Ovary (tissue), 9 donors: ENCODE results near the gene SH3PXD2A. TPM values are rescaled to one million over a fixed set of nuclear protein-coding genes. Genes with fewer than 3 reads are reported as not detected.
"Not testable (repeated sequence)": the region's sequence is repeated elsewhere in the genome, so short reads cannot be mapped to it uniquely, and the experiment has no call there.

Experiments used
- DNase-seq, 5 donors: peaks; one replicate each; pipeline ENCODE4 v3.0.0-alpha.2; 2019 to 2020
- H3K27ac ChIP-seq, 2 donors: fragments of 200-600 bp; one replicate each; pipeline versions ENCODE4 v1.5.1 to v1.8.0; 2019 to 2022
- H3K27me3 ChIP-seq: fragments of 200-600 bp; one replicate; pipeline ENCODE4 v1.8.0; 2022
- H3K36me3 ChIP-seq: fragments of 200-600 bp; sonication (generic); one replicate; pipeline ENCODE4 v1.5.1; 2019
- H3K4me1 ChIP-seq: one replicate; pipeline ENCODE4 v1.8.1; 2013; ENCODE audit warnings: mild to moderate bottlenecking, moderate library complexity; ENCODE audit not compliant: insufficient read depth
- H3K4me3 ChIP-seq: fragments of 200-600 bp; sonication (generic); one replicate; pipeline ENCODE4 v1.5.1; 2017
- H3K9me3 ChIP-seq, 2 donors: fragments of 200-600 bp in 1 of 2; sonication (generic) in 1 of 2; one replicate each; pipeline versions ENCODE4 v1.5.1 to v1.8.1; 2013 to 2019; ENCODE audit warnings: mild to moderate bottlenecking in 1 of 2, moderate library complexity in 1 of 2
- EP300 ChIP-seq: sonication (generic); formaldehyde crosslinking; IDR thresholded peaks from one replicate; pipeline ENCODE4 v1.6.1; 2017; ENCODE audit warnings: antibody characterized with exemption
- POLR2A ChIP-seq: fragments of 450-650 bp; IDR thresholded peaks from one replicate; pipeline ENCODE4 v1.6.1; 2017; ENCODE audit warnings: antibody characterized with exemption, mild to moderate bottlenecking, moderate library complexity
- WGBS, 3 donors: extraction: QIAGEN DNeasy Blood & Tissue Kit in 1 of 3; methylation state at CpG; one replicate each; pipeline versions ENCODE4 v1.1.5 to v1.1.7; 2013 to 2017; 5-methylcytosine and 5-hydroxymethylcytosine counted together
- intact Hi-C, 4 donors: fragments of 100-400 bp; cut with DNase I; formaldehyde crosslinking; loops; one replicate each; pipeline versions ENCODE4 v1.11.0 to v1.15.1; 2022 to 2023
- polyA plus RNA-seq, 2 donors: library from polyadenylated mRNA; stranded (reverse); fragments of 200-250 nt in 1 of 2; fragments of 350-450 nt in 1 of 2; fragmentation: Illumina TruSeq in 1 of 2; extraction: RNeasy Lipid Tissue Mini Kit (QIAGEN cat#74804) in 1 of 2; gene quantifications; one replicate each; pipeline ENCODE4 v1.2.3, GENCODE V29; 2013 to 2014
- total RNA-seq, 7 donors: library from RNA; depleted of rRNA in 2 of 7; stranded (reverse); fragments of >200 nt in 2 of 7; fragmentation: NEBNext Ultra II Directional in 3 of 7; extraction: Animal tissue kit (Norgen Biotek cat#: 25700) in 3 of 7; gene quantifications; one replicate each; pipeline versions ENCODE4 v1.1.0 to v1.2.4, GENCODE V29; 2016 to 2023
- TF ChIP-seq, protein P1 (sequence below), 3 donors: fragments of 450-650 bp in 2 of 3; fragments of 200-600 bp in 1 of 3; IDR thresholded peaks; one replicate each; pipeline versions ENCODE4 v1.5.1 to v1.8.0; 2016 to 2022; ENCODE audit warnings: antibody characterized with exemption in 3 of 3, mild to moderate bottlenecking in 1 of 3
- donor health status: DM: no; HTN: no; CAD: no; lungs with moderate emphysema.
- donor health status: DM: no; HTN: no; CAD: no.
- donor health status: Bipolar disorder and iron deficiency.
- donor health status: DM: yes; HTN: yes; CAD: no.
- donor health status: DM: no; HTN: no; CAD: no.
- donor health status: DM: yes; HTN: yes; CAD: no.

The SH3PXD2A gene
- total and polyA plus RNA-seq, 9 donors = 15.3 to 82.9 (median 52.2) TPM

DNA sequence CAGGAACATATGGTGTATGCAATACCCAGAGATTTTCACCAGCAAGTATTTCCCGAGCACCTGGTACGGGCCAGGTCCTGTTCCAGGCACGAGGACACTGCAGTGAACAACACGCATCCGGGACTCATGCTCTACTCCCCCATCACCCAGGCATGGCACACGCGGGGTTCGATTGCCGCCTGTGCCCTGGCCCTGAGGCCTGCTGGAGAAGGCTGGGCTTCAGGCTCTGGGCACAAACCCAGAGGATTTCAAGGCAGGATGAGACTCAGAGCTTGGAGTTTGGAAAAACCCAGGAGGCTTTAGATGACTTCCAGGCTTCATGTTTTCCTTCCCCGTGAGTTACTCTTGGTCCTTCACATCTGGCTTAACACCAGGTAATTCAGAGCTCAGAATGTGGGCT is 218.4 kb downstream of the SH3PXD2A start:
- Histone ChIP-seq H3K4me3 (no peak overlapping the region), H3K36me3 (no peaks in the 10 kb centered on the region), H3K4me1 (peaks cover 35% of the 10 kb centered on the region), H3K27me3 (no peaks in the 10 kb centered on the region), H3K9me3 (no peaks in the 10 kb centered on the region), H3K27ac (peak overlapping the region; percentile 39 to 82)
- intact Hi-C loops = no loop called here
- 31 to 50% (median 41%) methylated on average over 10 of the region's 10 CpGs for WGBS, 3 donors
- TF ChIP-seq POLR2A (no peak), EP300 (no peak)
- TF ChIP-seq, protein P1, sequence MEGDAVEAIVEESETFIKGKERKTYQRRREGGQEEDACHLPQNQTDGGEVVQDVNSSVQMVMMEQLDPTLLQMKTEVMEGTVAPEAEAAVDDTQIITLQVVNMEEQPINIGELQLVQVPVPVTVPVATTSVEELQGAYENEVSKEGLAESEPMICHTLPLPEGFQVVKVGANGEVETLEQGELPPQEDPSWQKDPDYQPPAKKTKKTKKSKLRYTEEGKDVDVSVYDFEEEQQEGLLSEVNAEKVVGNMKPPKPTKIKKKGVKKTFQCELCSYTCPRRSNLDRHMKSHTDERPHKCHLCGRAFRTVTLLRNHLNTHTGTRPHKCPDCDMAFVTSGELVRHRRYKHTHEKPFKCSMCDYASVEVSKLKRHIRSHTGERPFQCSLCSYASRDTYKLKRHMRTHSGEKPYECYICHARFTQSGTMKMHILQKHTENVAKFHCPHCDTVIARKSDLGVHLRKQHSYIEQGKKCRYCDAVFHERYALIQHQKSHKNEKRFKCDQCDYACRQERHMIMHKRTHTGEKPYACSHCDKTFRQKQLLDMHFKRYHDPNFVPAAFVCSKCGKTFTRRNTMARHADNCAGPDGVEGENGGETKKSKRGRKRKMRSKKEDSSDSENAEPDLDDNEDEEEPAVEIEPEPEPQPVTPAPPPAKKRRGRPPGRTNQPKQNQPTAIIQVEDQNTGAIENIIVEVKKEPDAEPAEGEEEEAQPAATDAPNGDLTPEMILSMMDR (IDR thresholded peaks at IDR 0.05) = no peak
- DNase-seq = no peak

DNA sequence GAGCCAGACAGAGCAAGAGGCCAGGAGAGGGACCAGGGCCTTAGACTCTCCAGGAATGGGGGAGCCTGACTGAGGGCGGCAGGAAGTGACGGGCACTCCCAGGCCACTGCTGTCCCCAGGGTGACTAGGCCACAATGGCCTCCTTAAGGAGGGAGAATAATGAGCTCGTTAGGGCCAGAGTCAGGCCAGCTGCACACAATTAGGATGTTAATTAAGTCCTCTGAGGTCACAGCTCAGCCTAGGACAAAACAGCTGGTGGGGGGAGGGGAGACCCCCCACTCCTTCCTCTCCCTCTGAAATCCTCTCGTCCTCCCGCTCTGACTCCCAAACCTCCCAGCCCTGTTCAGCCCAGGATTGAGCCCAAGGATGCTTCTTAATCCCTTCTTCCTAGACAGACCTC is 218.9 kb downstream of the SH3PXD2A start:
- DNase-seq = no peak
- intact Hi-C loops = no loop called here
- Histone ChIP-seq H3K4me3 (no peak overlapping the region), H3K27ac (peak overlapping the region; percentile 39 to 82), H3K27me3 (no peaks in the 10 kb centered on the region), H3K4me1 (peaks cover 35% of the 10 kb centered on the region), H3K36me3 (no peaks in the 10 kb centered on the region), H3K9me3 (no peaks in the 10 kb centered on the region)
- WGBS, 3 donors = 64 to 77% (median 72%) methylated on average over 5 of the region's 5 CpGs
- TF ChIP-seq, protein P1 (IDR thresholded peaks at IDR 0.05) = no peak

DNA sequence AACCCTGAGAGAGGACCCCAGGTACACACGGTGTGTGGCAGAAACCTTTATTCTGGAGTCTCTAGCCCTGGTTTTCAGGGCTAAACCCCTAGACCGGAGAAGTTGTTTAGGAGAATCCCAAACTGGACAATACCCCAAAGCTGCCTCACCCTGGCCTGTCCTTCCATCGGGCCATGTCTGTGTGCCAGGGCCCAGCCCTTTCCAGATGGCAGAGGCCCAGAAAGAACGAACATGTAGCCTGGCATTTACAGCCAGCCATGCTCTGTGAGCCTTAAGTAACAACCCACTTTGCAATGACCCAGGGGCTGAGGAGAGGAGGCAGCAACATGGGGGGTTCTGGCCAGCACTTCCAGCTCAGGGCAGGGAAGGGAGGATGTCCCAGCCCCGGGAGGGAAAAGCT is 219.8 kb downstream of the SH3PXD2A start:
- Histone ChIP-seq H3K36me3 (no peaks in the 10 kb centered on the region), H3K27ac (peak overlapping the region in 1 of 2 donors; percentile 38), H3K27me3 (no peaks in the 10 kb centered on the region), H3K4me3 (no peak overlapping the region), H3K4me1 (peaks cover 32% of the 10 kb centered on the region), H3K9me3 (no peaks in the 10 kb centered on the region)
- intact Hi-C loops = no loop called here
- DNase-seq = no peak
- TF ChIP-seq, protein P1 (IDR thresholded peaks at IDR 0.05) = no peak
- TF ChIP-seq EP300 = no peak
- TF ChIP-seq POLR2A = no peak
- 46 to 56% (median 55%) methylated on average over 5 of the region's 5 CpGs for WGBS, 3 donors

DNA sequence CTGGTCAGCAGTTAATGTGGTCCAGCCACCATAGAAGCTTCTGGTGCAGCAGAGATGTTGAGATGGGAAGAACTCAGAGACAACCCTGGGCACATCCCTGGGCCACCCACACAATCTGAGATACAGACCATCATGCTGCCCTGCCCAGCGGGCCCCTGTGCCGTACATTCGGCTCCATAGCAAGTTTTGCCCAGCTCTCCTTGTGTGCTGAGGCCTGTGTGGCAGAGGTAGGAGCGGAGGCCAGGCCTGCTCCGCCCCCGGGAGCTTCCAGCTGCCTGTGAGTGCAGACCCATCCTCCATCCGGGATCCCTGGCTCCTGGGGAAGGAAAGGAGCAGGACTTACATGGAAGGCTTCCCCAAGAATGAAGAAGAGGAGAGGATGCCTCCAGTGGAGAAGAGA is 221.5 kb downstream of the SH3PXD2A start:
- Histone ChIP-seq H3K4me3 (no peak overlapping the region), H3K4me1 (peaks cover 33% of the 10 kb centered on the region), H3K9me3 (no peaks in the 10 kb centered on the region), H3K27ac (no peak overlapping the region), H3K27me3 (no peaks in the 10 kb centered on the region), H3K36me3 (no peaks in the 10 kb centered on the region)
- WGBS, 3 donors = 81 to 86% (median 83%) methylated on average over 7 of the region's 7 CpGs
- intact Hi-C loops = no loop called here
- no peak for TF ChIP-seq EP300
- TF ChIP-seq, protein P1 (IDR thresholded peaks at IDR 0.05) = no peak
- no peak for DNase-seq

DNA sequence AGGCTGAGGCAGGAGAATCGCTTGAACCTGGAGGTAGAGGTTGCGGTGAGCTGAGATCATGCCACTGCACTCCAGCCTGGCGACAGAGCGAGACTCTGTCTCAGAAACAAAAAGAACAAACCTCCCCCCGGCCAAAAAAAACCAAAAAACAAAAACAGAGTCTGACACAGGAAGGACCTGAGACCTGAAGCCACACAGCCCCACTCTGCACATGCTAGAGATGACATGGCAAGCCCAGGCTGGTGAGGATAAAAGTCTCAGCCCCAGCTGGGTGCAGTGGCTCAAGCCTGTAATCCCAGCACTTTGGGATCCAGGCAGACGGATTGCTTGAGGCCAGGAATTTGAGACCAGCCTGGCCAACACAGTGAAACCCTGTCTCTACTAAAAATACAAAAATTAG is 222.5 kb downstream of the SH3PXD2A start:
- H3K36me3 ChIP-seq, H3K9me3 ChIP-seq, H3K27ac ChIP-seq, H3K4me3 ChIP-seq, H3K27me3 ChIP-seq, DNase-seq, intact Hi-C loops: not testable (repeated sequence)
- peaks cover 24% of the 10 kb centered on the region for H3K4me1 ChIP-seq
- 89 to 90% (median 90%) methylated on average over 6 of the region's 6 CpGs for WGBS, 3 donors
